HG02623 (cell line): ENCODE results near the gene IFNK.

Source experiments
- ATAC-seq: cut with Tn5 transposase; IDR thresholded peaks from one replicate; pipeline ENCODE4 v1.9.1; 2021; ENCODE audit warnings: moderate library complexity; ENCODE audit not compliant: unreplicated experiment

IFNK gene

DNA sequence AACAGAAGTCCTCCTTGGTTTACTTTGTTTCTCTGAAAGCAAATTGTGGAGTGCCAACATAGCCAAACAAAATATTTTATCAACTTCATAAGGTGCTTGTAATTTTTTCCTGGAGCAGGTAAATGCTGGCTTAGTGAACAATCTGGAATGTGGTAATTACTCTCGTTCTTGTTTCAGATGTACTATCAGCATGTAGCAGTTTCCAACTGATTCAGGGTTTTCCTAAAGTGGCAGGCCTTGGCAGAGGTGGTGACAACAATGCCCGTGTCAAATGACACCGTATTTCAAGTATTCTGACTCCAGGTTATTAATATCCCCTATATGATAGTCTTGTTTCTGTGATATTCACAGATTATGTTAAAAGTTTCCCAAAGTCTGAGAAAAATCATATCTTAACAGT is 48.0 kb downstream of the IFNK start:
- ATAC-seq, result no peak

DNA sequence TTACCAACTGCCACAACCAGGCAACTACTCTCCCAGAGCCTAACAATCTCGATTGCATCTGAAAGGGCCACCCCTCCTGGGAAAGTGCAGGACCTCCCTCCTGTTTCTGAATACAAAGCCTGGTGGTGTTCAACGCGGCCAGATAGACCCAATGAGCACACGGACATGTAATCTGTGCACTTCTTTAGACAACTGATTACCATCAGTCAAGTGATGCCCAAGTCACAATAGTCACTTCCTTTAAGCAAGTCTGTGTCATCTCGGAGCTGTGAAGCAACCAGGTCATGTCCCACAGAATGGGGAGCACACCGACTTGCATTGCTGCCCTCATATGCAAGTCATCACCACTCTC is 48.5 kb downstream of the IFNK start:
- peak; percentile 27 for ATAC-seq

DNA sequence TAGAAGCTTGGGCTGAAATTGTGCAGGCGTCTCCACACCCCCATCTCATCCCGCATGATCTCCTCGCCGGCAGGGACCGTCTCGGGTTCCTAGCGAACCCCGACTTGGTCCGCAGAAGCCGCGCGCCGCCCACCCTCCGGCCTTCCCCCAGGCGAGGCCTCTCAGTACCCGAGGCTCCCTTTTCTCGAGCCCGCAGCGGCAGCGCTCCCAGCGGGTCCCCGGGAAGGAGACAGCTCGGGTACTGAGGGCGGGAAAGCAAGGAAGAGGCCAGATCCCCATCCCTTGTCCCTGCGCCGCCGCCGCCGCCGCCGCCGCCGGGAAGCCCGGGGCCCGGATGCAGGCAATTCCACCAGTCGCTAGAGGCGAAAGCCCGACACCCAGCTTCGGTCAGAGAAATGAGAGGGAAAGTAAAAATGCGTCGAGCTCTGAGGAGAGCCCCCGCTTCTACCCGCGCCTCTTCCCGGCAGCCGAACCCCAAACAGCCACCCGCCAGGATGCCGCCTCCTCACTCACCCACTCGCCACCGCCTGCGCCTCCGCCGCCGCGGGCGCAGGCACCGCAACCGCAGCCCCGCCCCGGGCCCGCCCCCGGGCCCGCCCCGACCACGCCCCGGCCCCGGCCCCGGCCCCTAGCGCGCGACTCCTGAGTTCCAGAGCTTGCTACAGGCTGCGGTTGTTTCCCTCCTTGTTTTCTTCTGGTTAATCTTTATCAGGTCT is 49.0 kb downstream of the IFNK start, which contains the start of gene C9orf72:
TSS of gene C9orf72 (minus strand) at position 564 of the 716 bp plus-strand sequence. CDS start 6,361 bp downstream, outside the sequence.
- ATAC-seq, result peak; percentile 63

DNA sequence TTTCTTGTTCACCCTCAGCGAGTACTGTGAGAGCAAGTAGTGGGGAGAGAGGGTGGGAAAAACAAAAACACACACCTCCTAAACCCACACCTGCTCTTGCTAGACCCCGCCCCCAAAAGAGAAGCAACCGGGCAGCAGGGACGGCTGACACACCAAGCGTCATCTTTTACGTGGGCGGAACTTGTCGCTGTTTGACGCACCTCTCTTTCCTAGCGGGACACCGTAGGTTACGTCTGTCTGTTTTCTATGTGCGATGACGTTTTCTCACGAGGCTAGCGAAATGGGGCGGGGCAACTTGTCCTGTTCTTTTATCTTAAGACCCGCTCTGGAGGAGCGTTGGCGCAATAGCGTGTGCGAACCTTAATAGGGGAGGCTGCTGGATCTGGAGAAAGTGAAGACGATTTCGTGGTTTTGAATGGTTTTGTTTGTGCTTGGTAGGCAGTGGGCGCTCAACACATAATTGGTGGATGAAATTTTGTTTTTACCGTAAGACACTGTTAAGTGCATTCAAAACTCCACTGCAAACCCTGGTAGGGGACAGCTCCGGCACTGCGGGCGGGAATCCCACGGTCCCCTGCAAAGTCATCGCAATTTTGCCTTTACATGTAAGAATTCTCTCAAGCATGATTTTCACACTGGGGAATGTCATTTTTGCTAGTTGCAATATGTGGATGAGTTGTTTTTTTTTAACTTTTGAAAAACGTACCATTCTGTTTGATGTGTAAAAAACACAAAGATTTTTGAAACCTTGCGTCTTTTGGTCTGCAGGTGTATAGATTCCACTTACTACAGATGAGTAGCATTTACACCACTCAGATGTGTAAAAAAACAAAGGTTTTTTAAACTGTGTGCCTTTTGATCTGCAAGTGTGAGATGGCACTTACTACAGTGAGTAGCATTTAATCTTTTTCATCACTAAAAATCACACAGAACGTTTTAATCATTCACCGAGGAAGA is 49.8 kb downstream of the IFNK start:
- peak; percentile 83 for ATAC-seq
